Testis (tissue), 2 donors: ENCODE results near the gene NUDT12.

Source experiments
- POLR2A ChIP-seq: fragments of 450-650 bp; IDR thresholded peaks from one replicate; pipeline ENCODE4 v1.6.1; 2017; ENCODE audit warnings: antibody characterized with exemption, mild to moderate bottlenecking, moderate library complexity
- TF ChIP-seq, protein P1 (sequence below), 3 experiments: fragments of 450-650 bp in 2 of 3; fragments of 200-600 bp in 1 of 3; sonication (generic) in 1 of 3; IDR thresholded peaks; one replicate each; pipeline ENCODE4 v1.5.1; 2016 to 2019; ENCODE audit warnings: antibody characterized with exemption in 3 of 3, mild to moderate bottlenecking in 2 of 3, moderate library complexity in 1 of 3

DNA sequence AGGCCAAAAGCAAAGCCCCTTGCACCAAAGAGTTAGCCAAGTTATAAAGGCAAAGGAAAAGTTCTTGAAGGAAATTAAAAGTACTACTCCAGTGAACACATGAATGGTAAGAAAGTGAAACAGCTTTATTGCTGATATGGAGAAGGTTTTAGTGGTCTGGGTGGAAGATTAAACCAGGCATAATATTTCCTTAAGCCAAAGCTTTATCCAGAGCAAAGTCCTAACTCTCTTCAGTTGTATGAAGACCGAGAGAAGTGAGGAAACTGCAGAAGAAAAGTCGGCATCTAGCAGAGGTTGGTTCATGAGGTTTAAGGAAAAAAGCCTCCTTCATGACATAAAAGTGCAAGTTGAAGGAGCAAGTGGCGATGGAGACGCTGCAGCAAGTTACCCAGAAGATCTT lies 3.1 kb upstream of the NUDT12 start:
- TF ChIP-seq POLR2A = no peak
- TF ChIP-seq, protein P1, sequence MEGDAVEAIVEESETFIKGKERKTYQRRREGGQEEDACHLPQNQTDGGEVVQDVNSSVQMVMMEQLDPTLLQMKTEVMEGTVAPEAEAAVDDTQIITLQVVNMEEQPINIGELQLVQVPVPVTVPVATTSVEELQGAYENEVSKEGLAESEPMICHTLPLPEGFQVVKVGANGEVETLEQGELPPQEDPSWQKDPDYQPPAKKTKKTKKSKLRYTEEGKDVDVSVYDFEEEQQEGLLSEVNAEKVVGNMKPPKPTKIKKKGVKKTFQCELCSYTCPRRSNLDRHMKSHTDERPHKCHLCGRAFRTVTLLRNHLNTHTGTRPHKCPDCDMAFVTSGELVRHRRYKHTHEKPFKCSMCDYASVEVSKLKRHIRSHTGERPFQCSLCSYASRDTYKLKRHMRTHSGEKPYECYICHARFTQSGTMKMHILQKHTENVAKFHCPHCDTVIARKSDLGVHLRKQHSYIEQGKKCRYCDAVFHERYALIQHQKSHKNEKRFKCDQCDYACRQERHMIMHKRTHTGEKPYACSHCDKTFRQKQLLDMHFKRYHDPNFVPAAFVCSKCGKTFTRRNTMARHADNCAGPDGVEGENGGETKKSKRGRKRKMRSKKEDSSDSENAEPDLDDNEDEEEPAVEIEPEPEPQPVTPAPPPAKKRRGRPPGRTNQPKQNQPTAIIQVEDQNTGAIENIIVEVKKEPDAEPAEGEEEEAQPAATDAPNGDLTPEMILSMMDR (IDR thresholded peaks at IDR 0.05) = no peak
